PC-3 (cell line): ENCODE data around the gene SLAMF1.
A peak's percentile ranks its signal among the peaks of the same experiment; 100 is the strongest.
"Not testable (repeated sequence)": the region's sequence is repeated elsewhere in the genome, so short reads cannot be mapped to it uniquely, and the experiment has no call there.

Source experiments
- CTCF ChIP-seq: fragments of 300-600 bp; sonication (generic); conservative IDR thresholded peaks from 2 replicates; pipeline ENCODE4 v1.5.1; 2017; ENCODE audit warnings: antibody characterized with exemption, low read depth, mild to moderate bottlenecking, low read length
- EZH2phosphoT487 ChIP-seq: fragments of 300-600 bp; sonication (generic); IDR thresholded peaks from 2 replicates; pipeline ENCODE4 v1.6.1; 2018; ENCODE audit warnings: mild to moderate bottlenecking, antibody characterized with exemption, low read length, borderline replicate concordance

- TF ChIP-seq CTCF, result peak; percentile 46
- TF ChIP-seq EZH2phosphoT487, result not testable (repeated sequence)
These were observed 45.5 kb upstream of the SLAMF1 start for GRCh38 chr1:160692390-160692789.
